BLaER1 (cell line): ENCODE measurements around the gene SLC7A7.
"Not testable (repeated sequence)": the region's sequence is repeated elsewhere in the genome, so short reads cannot be mapped to it uniquely, and the experiment has no call there.

Experiments used
- H3K27ac ChIP-seq: shearing (Covaris generic); formaldehyde crosslinking; 2 replicates; pipeline ENCODE4 v1.8.1; 2022
- H3K27me3 ChIP-seq: shearing (Covaris generic); formaldehyde crosslinking; 2 replicates; pipeline ENCODE4 v1.8.1; 2022
- H3K36me3 ChIP-seq: shearing (Covaris generic); formaldehyde crosslinking; 2 replicates; pipeline ENCODE4 v1.8.1; 2022
- H3K4me1 ChIP-seq: shearing (Covaris generic); formaldehyde crosslinking; 2 replicates; pipeline ENCODE4 v1.8.1; 2022
- H3K4me2 ChIP-seq: shearing (Covaris generic); formaldehyde crosslinking; 2 replicates; pipeline ENCODE4 v1.8.1; 2022
- H3K4me3 ChIP-seq: shearing (Covaris generic); formaldehyde crosslinking; 2 replicates; pipeline ENCODE4 v1.8.1; 2022
- H3K9ac ChIP-seq: shearing (Covaris generic); formaldehyde crosslinking; 2 replicates; pipeline ENCODE4 v1.8.1; 2022
- H3K9me3 ChIP-seq: shearing (Covaris generic); formaldehyde crosslinking; 2 replicates; pipeline ENCODE4 v1.8.1; 2022
- H4K20me1 ChIP-seq: shearing (Covaris generic); formaldehyde crosslinking; 2 replicates; pipeline ENCODE4 v1.8.1; 2022
- Cebpa-rat ChIP-seq: shearing (Covaris generic); IDR thresholded peaks from 2 replicates; pipeline ENCODE4 v1.8.1; 2022

SLC7A7 gene

DNA sequence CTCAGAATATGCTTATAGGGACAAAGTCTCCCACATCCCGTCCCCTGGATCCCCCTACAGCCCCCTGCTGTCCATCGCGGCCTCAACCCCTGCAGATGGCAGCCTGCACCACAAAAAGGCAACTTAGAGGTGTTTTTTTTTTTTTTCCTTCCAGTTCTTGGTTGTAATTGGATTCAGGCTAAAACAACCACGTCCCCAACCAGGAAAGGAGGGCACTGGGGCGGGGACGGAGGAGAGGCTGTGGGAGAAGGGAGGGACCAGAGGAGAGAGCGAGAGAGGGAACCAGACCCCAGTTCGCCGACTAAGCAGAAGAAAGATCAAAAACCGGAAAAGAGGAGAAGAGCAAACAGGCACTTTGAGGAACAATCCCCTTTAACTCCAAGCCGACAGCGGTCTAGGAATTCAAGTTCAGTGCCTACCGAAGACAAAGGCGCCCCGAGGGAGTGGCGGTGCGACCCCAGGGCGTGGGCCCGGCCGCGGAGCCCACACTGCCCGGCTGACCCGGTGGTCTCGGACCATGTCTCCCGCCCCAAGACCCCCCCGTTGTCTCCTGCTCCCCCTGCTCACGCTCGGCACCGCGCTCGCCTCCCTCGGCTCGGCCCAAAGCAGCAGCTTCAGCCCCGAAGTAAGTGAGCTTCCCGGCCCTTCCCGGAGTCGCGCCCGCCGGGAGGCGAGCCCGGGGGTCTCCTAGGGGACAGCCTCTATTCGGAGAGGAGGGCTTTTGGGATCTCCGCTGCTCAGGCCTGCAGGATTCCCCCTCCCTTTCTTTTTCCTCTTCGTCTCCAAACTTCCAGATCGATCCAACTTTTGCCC lies 21.3 kb upstream of the SLC7A7 start, which contains the start of gene MMP14:
MMP14 (plus strand) TSS at position 285 of the 813 bp plus-strand sequence; CDS start at position 518, 233 bp downstream.
- no peak for TF ChIP-seq Cebpa-rat
- Histone ChIP-seq H3K4me1 (peaks cover 36% of the 10 kb centered on the region), H3K36me3 (peaks cover 45% of the 10 kb centered on the region), H3K4me3 (peak within 1 kb of the TSS; percentile 63), H3K9me3 (no peaks in the 10 kb centered on the region), H3K4me2 (peak within 1 kb of the TSS; percentile 74), H3K9ac (peak within 1 kb of the TSS; percentile 71), H3K27me3 (peaks cover 57% of the 10 kb centered on the region), H3K27ac (peak within 1 kb of the TSS; percentile 55), H4K20me1 (peaks cover 33% of the 10 kb centered on the region)

- Histone ChIP-seq H3K27ac (no peak overlapping the region), H3K36me3 (peaks cover 50% of the 10 kb centered on the region), H3K4me3 (no peak overlapping the region), H4K20me1 (peaks cover 33% of the 10 kb centered on the region), H3K9ac (no peak overlapping the region), H3K4me1 (peaks cover 46% of the 10 kb centered on the region), H3K4me2 (no peak overlapping the region), H3K27me3 (peaks cover 57% of the 10 kb centered on the region), H3K9me3 (no peaks in the 10 kb centered on the region)
- TF ChIP-seq Cebpa-rat = no peak
Measured at GRCh38 chr14:22835505-22835904, 20.3 kb upstream of the SLC7A7 start.

DNA sequence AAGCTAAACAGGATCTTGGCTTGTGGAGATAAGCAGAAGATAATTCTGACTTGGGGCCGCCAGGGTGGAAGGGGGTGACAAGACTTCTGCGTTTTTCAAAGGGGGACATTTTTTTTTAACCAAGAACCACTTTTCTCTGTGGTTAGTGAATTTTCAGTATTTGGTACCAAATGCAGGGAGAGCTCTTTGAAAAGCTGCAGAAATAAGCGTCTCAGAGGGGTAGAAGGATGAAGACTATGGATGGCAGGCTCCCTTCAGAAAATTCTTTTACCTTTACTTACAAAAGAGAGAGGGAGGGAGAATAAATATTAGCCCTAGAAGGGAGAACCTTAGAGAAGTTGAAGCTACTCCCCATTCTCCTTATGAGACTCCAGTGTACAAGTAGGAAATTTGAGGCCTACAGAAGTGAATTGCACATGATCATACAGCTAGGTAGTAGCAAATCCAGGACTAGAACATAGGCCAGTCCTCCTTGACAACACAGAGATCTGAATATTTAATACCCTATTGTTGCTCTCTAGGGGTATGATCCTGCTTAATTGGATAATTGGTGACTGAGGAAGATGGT lies 15.3 kb upstream of the SLC7A7 start:
- H3K27me3 ChIP-seq = peaks cover 15% of the 10 kb centered on the region
- TF ChIP-seq Cebpa-rat = no peak

GRCh38 chr14:22829661-22830442 lies 14.6 kb upstream of the SLC7A7 start, which contains the start of gene MRPL52:
Gene MRPL52, plus strand, starts transcription at chr14:22829887. Its CDS starts 26 bp downstream, at chr14:22829913.
- peaks cover 31% of the 10 kb centered on the region for H3K4me1 ChIP-seq
- TF ChIP-seq Cebpa-rat = no peak
- H3K27me3 ChIP-seq = peaks cover 8% of the 10 kb centered on the region
- H4K20me1 ChIP-seq = peaks cover 6% of the 10 kb centered on the region; the same call in 1 of the 2 replicates
- peak within 1 kb of the TSS; percentile 83 for H3K4me2 ChIP-seq
- peaks cover 39% of the 10 kb centered on the region for H3K36me3 ChIP-seq
- H3K9ac ChIP-seq = peak within 1 kb of the TSS; percentile 91
- peak within 1 kb of the TSS; percentile 91 for H3K4me3 ChIP-seq
- peak within 1 kb of the TSS; percentile 90 for H3K27ac ChIP-seq
- no peaks in the 10 kb centered on the region for H3K9me3 ChIP-seq

More for the DNA sequence above, 15.3 kb upstream of the SLC7A7 start:
- Histone ChIP-seq H3K9ac (peak overlapping the region; percentile 91), H3K36me3 (peaks cover 46% of the 10 kb centered on the region), H3K9me3 (no peaks in the 10 kb centered on the region), H4K20me1 (peaks cover 13% of the 10 kb centered on the region; the same call in 1 of the 2 replicates), H3K4me3 (peak overlapping the region; percentile 91), H3K27ac (peak overlapping the region; percentile 90), H3K4me2 (peak overlapping the region; percentile 83), H3K4me1 (peaks cover 24% of the 10 kb centered on the region)

GRCh38 chr14:22829076-22829660 lies 13.9 kb upstream of the SLC7A7 start:
- Histone ChIP-seq H3K9ac (peak overlapping the region; percentile 91), H3K36me3 (peaks cover 32% of the 10 kb centered on the region), H3K4me3 (peak overlapping the region; percentile 91), H3K27ac (peak overlapping the region; percentile 90), H3K4me2 (peak overlapping the region; percentile 83), H3K4me1 (peaks cover 38% of the 10 kb centered on the region)
- not testable (repeated sequence) for H3K27me3 ChIP-seq, H3K9me3 ChIP-seq, H4K20me1 ChIP-seq

DNA sequence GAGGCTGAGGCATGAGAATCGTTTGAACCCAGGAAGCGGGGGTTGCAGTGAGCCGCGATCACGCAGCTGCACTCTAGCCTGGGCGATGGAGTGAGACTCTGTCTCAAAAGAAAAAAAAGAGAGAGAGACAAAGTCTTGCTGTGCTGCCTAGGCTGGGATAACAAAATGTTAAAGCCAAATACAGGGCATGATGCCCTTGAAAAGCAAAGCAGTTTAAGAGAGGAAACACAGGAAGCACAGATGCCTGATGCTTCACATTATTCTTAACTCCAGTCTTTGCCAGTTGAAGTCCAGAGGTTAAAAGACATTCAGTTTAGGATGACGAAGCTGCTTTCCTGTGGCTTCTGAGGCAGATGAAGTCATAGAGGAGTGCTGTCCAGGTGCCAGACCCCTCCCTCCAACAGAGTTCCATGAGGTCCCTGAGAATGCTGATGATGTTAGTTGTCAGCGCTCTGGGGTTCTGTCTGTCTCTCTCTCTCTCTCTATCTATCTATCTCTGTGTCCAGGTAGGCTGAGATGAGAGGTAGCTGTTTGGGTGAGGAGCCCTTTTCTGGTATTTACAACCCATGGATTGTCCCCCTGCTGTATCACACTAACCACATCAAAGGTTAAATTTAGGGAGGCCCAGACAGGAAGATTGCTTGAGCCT lies 9.6 kb upstream of the SLC7A7 start:
- Histone ChIP-seq H3K4me3 (no peak overlapping the region), H3K9ac (peak overlapping the region; percentile 68; the same call in 1 of the 2 replicates), H3K9me3 (no peaks in the 10 kb centered on the region), H3K4me2 (peak overlapping the region; percentile 81), H3K4me1 (peaks cover 64% of the 10 kb centered on the region), H3K27me3 (no peaks in the 10 kb centered on the region), H4K20me1 (no peaks in the 10 kb centered on the region), H3K27ac (peak overlapping the region; percentile 78), H3K36me3 (no peaks in the 10 kb centered on the region)
- no peak for TF ChIP-seq Cebpa-rat

- Histone ChIP-seq H3K27ac (peak overlapping the region; percentile 65), H3K9ac (peak overlapping the region; percentile 59), H3K4me1 (peaks cover 77% of the 10 kb centered on the region), H3K4me3 (peak overlapping the region; percentile 58), H3K4me2 (peak overlapping the region; percentile 81), H3K36me3 (no peaks in the 10 kb centered on the region), H3K9me3 (no peaks in the 10 kb centered on the region), H3K27me3 (no peaks in the 10 kb centered on the region), H4K20me1 (no peaks in the 10 kb centered on the region)
- no peak for TF ChIP-seq Cebpa-rat
Measured at GRCh38 chr14:22822571-22823098, 7.4 kb upstream of the SLC7A7 start.

DNA sequence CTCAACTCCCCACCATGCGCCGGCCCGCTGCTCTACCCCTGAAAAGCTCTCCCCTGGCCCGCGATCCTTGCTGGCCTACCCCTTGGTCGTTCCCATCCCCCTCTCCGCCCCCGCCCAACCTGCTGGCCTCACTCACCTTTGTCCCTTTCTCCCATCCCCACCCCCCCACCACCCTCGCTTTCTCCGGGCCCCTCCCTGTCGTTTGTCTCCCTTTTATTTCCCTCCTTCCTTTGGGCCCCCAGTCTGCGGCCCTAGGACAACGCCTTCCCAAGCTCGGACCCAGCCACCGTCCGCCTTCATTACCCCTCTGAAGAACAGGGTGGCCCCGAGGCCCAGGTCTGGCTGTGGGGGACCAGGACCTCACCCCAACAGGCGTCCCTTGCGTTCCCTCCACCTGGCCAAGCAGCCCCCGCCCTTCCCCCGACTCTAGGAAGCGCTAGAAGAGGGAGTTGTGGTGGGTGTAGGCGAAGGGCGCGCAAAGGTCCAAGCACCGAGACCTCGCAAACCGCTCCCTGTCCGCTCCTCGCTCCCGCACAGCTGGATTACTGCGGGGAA lies 6.9 kb upstream of the SLC7A7 start:
- 0 out of 2 replicates have a peak overlapping the region, but pooled peaks have one; percentile 9 for H3K4me3 ChIP-seq
- H4K20me1 ChIP-seq = no peaks in the 10 kb centered on the region
- no peaks in the 10 kb centered on the region for H3K36me3 ChIP-seq
- H3K4me2 ChIP-seq = peak overlapping the region; percentile 81
- no peaks in the 10 kb centered on the region for H3K27me3 ChIP-seq
- no peak overlapping the region; the same call in 1 of the 2 replicates for H3K9ac ChIP-seq
- no peaks in the 10 kb centered on the region for H3K9me3 ChIP-seq
- peak overlapping the region; percentile 65 for H3K27ac ChIP-seq
- peaks cover 77% of the 10 kb centered on the region for H3K4me1 ChIP-seq
- TF ChIP-seq Cebpa-rat = no peak
